GM21576 (cell line): Measurements from ENCODE around the gene TMEM9B.

Source experiments
- ATAC-seq: cut with Tn5 transposase; IDR thresholded peaks from one replicate; pipeline ENCODE4 v1.9.1; 2021; ENCODE audit warnings: mild to moderate bottlenecking, moderate library complexity; ENCODE audit not compliant: unreplicated experiment

Gene TMEM9B

DNA sequence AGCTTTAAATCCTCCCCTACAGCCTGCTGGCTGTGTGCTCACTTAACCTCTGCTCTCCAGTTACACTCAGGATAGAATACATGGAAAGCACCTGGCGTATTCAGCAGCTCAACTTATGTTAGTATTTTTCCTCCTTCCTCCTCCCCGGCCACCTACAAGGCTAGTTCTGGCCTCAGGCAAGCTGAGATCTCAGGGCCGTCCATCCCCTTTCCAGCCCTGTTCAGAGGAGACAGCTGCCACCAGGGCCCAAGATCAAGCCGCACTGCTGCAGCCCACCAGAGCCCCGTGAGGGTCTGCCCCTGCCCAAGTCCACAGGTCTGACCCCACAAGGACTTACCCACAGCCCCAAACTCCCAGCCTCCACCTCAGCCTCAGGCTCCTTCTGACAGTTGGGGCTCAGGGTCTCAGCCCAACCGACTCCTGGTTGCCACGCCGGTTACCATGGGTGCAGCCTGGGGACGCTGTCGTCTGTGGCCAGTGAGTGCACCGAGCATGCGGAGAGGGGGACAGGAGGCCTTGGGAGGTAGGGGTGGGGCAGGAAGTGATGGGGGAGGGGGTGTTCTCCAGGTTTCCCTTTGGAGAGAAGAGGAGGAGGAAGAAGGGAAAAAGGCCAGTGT, 31.6 kb downstream of the TMEM9B start, which contains the start of gene C11orf16:
C11orf16 (minus strand) TSS at position 384 of the 617 bp plus-strand sequence. CDS start 639 bp downstream, outside the sequence.
- no peak for ATAC-seq

DNA sequence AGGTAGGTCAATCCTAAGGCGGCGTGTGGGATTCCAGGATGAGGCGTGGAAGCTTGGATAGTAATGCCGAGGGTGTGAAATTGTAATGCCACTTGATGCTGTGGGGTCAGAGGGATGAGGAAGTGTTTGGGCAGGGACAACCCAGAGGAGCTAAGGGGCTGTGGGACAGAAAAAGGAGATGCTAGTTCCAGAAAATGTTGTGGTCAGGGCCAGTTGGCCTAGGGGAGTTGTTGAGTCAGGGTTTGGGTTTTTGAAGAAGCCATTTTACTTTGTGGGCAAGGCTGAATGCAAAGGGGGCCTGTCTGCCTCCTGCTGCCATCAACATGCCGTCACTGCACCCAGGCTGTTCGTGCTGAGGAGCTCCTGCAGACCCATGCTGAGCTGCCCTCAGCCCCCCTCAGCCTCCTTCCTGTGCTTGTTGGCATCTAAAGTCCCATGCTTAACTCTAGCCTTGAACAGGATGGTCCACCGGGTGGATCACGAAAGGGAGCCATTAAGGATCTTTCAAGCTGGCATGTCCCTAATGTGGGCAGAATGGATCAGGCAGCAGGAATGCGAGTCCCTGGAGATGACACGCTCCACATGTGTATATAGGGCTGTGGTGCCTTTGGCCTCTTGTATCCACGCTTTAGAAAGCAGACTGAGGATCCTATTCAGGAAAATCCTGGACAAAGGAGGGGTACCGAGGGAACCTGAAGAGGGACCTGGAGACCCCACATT, 33.6 kb downstream of the TMEM9B start:
- no peak for ATAC-seq

DNA sequence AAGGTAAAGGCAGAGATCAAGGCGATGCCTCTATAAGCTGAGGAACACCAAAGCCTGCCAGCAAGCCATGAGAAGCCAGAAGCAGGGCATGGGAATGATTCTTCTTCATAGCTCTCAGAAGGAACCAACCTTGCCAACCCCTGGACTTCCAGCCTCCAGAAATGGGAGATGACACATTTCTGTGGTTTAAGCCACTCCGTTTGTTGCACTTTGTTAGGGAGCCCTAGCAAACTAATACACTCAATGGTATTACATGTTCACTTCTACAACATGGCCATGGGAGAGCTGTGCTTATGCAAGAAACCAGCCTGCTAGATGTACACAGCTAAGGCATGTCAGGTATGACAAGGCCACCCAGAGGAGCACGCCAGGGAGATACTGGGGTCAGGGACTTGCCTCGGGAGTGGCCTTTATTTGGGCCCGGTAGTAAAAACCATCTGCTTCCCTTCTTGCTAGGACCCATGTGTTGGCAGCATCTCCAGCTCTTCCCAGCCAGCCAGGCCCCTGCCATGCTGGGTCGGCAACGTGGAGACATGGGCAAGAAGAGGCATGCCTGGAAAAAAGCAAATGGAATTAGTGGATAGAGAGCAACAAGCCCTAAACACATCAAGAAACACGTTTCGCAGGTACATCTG, 35.1 kb downstream of the TMEM9B start:
- ATAC-seq, result no peak

DNA sequence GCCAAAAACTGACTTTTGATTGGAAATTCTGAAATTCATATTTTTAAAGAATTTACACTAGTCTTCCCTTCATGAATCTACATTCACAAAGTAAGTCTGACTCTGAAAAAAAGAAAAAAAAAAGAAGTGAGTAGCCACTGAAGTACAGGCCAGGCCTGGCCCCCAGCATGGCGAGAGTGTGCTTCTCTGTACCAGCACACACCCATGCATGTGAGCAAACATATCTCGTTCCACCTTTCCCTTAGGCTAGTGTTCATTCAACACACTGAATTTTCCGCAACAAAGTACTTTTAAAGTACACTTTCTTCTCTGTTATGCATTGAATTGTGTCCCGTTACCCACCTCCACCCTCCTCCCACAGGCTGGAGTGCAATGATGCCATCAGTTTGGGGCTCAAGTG, 36.0 kb downstream of the TMEM9B start:
- no peak for ATAC-seq

GRCh38 chr11:8927233-8927632, 37.0 kb downstream of the TMEM9B start:
- ATAC-seq, result no peak

DNA sequence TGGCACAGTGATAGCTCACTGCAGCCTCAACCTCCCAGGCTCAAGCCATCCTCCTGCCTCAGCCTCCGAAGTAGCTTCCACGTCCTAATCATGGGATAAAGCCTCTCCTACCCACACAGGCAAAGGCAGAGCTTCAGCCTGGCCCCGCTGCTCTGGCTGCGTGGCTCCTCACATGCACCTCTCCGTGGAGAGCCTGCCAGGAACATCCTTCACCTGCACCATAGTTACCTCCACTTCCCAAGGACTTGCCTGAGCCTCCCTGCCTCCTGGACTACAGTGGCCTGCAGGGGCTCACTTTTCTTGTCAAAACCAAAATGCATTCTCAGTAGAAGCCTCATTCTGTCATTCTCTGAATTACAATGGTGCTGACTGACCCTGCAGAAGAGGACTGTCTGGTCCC, 38.0 kb downstream of the TMEM9B start:
- no peak for ATAC-seq

- ATAC-seq, result no peak
Measured at GRCh38 chr11:8925711-8926110, 38.5 kb downstream of the TMEM9B start.

DNA sequence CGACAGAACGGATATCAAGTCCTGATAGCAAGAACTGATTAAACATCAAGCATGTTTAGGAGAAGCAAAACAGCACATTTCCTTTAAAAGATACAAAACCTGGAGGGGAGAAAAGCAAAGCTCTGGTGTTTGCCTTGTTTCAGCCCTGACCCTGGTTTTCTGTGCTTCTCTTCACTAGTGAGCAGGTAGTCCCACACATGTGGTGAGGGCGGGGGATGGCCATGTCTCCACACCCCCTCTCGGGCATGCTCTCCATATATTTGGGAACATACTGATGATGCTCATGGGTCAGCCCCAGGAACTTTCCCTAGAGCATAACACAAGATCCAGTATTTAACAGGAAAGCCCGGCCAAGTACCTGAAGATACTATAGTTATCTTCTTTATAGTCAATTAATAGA, 41.6 kb downstream of the TMEM9B start:
- ATAC-seq, result no peak

GRCh38 chr11:8917157-8917825, 47.0 kb downstream of the TMEM9B start:
- ATAC-seq, result no peak

GRCh38 chr11:8914661-8915018, 49.6 kb downstream of the TMEM9B start:
- ATAC-seq, result no peak

- ATAC-seq, result no peak
Measured at GRCh38 chr11:8913961-8914660, 50.1 kb downstream of the TMEM9B start.

DNA sequence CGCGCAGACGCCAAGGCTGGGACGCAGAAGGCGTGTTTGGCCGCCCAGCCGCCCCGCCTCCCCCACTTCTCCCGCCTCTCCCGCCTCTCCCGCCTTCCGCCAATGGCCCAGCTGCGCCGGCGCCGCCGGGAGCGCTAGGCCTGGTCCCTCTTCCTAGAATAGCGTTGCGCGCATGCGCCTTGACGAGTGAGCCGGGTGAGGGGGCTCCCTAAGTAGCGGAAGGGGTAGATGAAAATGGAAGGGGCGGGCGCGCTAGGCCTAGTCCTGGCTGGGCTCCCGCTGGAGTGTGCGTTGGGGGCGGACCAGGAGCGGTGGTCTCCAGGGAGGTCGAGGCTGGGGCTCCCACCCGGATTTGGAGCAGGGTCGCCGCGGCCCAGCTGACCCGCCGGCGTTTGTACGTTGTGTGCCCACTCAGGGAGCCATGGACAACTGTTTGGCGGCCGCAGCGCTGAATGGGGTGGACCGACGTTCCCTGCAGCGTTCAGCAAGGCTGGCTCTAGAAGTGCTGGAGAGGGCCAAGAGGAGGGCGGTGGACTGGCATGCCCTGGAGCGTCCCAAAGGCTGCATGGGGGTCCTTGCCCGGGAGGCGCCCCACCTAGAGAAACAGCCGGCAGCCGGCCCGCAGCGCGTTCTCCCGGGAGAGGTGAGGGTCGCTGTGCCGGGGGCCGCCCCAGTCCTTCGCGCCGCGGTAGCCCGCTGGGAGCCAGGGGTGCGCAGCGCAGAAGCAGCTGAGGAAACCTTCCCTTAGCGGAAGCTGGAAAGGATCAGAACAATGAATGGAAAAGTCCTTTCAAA, 53.0 kb downstream of the TMEM9B start, which contains the start of gene AKIP1:
AKIP1 (plus strand) TSS at position 161 of the 795 bp plus-strand sequence; CDS start at position 422, 261 bp downstream.
- peak; percentile 58 for ATAC-seq

- ATAC-seq, result peak; percentile 25
Measured at GRCh38 chr11:8910649-8911026, 53.6 kb downstream of the TMEM9B start.

- no peak for ATAC-seq
Measured at GRCh38 chr11:8908099-8908498, 56.1 kb downstream of the TMEM9B start.

GRCh38 chr11:8907116-8907515, 57.1 kb downstream of the TMEM9B start:
- ATAC-seq, result no peak

GRCh38 chr11:8905528-8906165, 58.6 kb downstream of the TMEM9B start:
- no peak for ATAC-seq

- ATAC-seq, result no peak
Measured at GRCh38 chr11:8899119-8899753, 65.0 kb downstream of the TMEM9B start.
